Purkinje cell (primary cell): ENCODE results near the gene LAMA5. TPM values are rescaled to one million over a fixed set of nuclear protein-coding genes. Genes with fewer than 3 reads are reported as not detected.

Source experiments
- polyA plus RNA-seq: library from polyadenylated mRNA; unstranded; fragments of >200 nt; fragmentation: Nextera tagmentation; gene quantifications from 2 replicates; pipeline ENCODE4 v1.2.1, GENCODE V29; 2014

LAMA5 gene, protein sequence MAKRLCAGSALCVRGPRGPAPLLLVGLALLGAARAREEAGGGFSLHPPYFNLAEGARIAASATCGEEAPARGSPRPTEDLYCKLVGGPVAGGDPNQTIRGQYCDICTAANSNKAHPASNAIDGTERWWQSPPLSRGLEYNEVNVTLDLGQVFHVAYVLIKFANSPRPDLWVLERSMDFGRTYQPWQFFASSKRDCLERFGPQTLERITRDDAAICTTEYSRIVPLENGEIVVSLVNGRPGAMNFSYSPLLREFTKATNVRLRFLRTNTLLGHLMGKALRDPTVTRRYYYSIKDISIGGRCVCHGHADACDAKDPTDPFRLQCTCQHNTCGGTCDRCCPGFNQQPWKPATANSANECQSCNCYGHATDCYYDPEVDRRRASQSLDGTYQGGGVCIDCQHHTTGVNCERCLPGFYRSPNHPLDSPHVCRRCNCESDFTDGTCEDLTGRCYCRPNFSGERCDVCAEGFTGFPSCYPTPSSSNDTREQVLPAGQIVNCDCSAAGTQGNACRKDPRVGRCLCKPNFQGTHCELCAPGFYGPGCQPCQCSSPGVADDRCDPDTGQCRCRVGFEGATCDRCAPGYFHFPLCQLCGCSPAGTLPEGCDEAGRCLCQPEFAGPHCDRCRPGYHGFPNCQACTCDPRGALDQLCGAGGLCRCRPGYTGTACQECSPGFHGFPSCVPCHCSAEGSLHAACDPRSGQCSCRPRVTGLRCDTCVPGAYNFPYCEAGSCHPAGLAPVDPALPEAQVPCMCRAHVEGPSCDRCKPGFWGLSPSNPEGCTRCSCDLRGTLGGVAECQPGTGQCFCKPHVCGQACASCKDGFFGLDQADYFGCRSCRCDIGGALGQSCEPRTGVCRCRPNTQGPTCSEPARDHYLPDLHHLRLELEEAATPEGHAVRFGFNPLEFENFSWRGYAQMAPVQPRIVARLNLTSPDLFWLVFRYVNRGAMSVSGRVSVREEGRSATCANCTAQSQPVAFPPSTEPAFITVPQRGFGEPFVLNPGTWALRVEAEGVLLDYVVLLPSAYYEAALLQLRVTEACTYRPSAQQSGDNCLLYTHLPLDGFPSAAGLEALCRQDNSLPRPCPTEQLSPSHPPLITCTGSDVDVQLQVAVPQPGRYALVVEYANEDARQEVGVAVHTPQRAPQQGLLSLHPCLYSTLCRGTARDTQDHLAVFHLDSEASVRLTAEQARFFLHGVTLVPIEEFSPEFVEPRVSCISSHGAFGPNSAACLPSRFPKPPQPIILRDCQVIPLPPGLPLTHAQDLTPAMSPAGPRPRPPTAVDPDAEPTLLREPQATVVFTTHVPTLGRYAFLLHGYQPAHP (N-terminal part only)
- polyA plus RNA-seq, result 0.39 and 0.79 TPM in 2 replicates

DNA sequence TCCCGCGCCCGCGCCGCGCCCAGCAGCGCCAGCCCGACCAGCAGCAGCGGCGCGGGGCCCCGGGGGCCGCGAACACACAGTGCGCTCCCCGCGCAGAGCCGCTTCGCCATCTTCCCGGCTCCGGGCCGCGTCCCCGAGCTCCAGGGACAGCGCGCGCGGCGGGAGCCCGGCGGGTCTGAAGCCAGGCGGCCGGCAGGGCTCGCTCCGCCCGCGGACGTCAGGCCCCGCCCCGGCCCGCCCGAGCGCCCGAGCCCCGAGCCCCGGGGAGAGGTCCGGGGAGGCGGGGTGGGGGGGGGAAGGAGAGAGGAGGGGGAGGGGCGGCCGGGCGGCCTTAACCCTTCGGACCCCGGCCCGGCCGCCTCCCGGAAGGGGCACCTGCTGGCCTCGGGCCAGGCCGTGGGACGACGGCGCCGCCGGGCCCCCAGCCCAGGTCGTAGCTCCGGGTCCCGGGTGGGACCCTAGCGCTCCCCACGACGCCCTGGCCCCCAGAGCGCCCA, at the start of gene LAMA5:
Gene LAMA5 (minus strand): TSS at position 177 of the 497 bp plus-strand sequence. CDS start 67 bp downstream, at position 110.

DNA sequence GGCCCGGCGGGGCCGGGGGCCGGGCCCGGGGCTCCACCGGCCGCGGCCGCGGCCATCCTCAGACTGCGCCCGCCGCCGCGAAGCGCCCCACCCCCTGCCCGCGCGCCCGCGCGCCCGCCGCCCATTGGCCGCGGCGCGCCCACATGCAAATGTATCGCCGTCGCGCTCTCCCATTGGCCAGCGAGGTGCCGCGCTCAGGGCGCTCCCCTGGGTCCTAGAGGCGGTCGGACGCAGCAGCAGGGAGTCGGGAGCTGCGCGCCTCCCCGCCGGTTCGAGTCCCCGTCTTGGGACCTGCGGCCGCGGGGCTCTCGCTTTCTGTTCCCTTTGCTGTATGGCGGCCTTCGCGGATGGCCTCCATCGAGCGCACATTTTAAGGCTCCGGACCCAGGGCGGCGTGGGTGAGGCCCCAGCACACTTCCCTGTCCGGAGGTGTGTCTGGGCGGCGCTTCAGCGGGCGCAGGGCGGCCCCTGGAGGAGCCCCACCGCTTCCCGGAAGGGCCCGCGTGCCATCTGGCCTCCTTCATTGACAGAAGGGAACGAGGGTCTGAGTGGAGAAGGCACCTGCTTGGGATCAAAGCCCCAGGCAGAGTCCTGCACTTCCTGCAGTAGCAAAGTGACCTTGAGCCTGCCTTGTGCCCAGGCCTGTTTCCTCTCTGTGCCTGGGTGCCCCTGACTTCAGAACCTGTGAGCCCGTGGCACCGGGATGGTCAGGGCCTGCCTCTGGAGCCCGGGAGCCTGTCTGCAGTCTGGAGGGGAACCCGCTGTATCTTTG, 40.3 kb upstream of the LAMA5 start, which contains the start of gene CABLES2:
Gene CABLES2 (minus strand): TSS at position 65 of the 772 bp plus-strand sequence. CDS start 9 bp downstream, at position 56.

DNA sequence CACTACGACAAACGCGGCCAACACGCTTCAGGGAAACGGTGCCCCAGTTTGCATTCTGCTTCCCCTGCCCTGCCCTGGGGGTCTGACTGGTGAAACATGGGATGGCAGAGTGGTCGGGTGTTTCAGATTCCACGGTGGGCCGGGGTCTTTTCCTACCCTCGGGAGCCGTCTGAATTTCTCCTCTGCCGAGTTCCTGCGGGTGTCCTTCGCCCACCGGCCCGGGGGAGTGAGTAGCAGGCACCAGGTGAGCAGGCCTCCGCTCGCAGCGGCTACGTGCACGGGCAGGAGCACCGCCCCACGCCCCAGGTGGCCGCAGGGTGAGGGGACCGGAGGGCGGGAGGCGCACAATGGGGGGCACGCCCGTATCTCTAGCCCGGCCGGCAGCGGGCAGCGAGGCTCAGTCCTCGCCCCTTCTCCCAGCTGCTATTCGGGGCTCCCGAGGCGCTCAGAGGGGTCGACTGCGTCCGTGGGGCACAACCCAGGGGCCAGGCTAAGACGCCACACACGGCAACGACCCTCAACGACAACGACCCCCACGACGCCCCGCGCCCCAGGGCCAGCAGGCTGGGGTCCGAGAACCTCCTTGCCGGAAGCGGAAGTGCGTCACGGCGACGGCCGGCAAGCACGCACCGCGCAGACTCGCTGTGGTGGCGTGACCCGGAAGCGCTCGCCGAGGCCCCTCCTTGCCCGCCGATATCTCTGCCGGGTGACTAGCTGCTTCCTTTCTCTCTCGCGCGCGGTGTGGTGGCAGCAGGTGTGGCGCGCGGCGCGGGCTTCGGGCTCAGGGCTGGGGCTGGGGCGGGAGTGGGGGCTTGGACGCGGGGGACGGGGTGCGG, 19.5 kb upstream of the LAMA5 start, which contains the start of gene RPS21:
Gene RPS21 (plus strand): TSS at position 721 of the 836 bp plus-strand sequence. CDS start 236 bp downstream, outside the sequence.

DNA sequence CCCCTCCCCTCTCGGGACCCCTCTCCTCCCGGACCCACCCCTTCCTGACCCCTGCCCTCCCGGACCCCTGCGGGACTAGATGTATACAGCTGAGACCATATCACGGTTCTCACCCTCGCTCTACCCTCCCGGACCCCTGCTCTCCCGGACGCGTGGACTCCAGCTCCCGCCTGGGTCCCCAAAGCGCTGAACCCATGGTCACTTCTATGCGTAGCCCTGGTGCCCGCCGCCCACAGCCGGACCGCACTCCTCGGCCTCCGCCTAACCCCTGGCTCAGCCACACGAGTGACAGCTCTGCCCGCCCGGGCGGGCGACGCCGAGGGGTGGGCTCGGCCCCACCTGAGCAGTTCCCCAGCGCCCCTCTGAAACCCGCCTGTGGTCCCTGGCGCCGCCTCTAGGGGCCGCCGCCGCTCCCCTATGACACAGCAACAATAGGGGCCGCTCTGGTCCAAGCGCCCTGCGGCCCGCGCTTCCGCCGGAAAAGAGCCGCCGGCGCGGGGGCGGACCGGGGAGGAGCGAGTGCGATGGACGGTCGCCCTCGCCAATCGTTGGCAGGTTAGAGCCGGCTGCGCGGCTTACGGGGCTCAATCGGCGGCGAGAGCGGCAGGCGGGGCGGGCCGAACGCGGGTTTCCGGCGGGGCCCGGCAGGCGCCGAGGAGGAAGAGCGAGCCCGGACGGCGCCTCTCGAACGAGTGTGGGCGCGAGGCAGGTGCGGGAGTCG, 64.6 kb downstream of the LAMA5 start, which contains the start of gene ADRM1:
Gene ADRM1 (plus strand): TSS at position 657 of the 721 bp plus-strand sequence. CDS start 572 bp downstream, outside the sequence.

Other genes with a start within 250 kb of the LAMA5 start
- gene LSM14B, start 244.8 kb downstream of the LAMA5 start, polyA plus RNA-seq, result 4.0 and 4.6 TPM in 2 replicates
- 226 and 267 TPM in 2 replicates for gene PSMA7, start 223.9 kb downstream of the LAMA5 start, polyA plus RNA-seq
- 15.1 and 23.0 TPM in 2 replicates for gene SS18L1, start 223.5 kb downstream of the LAMA5 start, polyA plus RNA-seq
- 8.6 and 12.9 TPM in 2 replicates for gene MTG2, start 184.3 kb downstream of the LAMA5 start, polyA plus RNA-seq
- gene HRH3, start 147.0 kb downstream of the LAMA5 start, polyA plus RNA-seq, result not detected in 2 replicates
- 33.5 and 45.9 TPM in 2 replicates for gene OSBPL2, start 128.8 kb downstream of the LAMA5 start, polyA plus RNA-seq
- gene ADRM1, start 64.3 kb downstream of the LAMA5 start, polyA plus RNA-seq, result 16.3 and 17.7 TPM in 2 replicates
- 452 and 514 TPM in 2 replicates for gene RPS21, start 19.8 kb upstream of the LAMA5 start, polyA plus RNA-seq
- gene CABLES2, start 40.0 kb upstream of the LAMA5 start, polyA plus RNA-seq, result 1.1 and 1.8 TPM in 2 replicates
- not detected in 2 replicates for gene RBBP8NL, start 60.2 kb upstream of the LAMA5 start, polyA plus RNA-seq
- not detected in 2 replicates for gene GATA5, start 108.7 kb upstream of the LAMA5 start, polyA plus RNA-seq